Adrenal gland (tissue), 12 donors: Measurements from ENCODE around the gene DKC1. TPM values are rescaled to one million over a fixed set of nuclear protein-coding genes. Genes with fewer than 3 reads are reported as not detected.

ENCODE experiments used
- DNase-seq, 7 donors: peaks; one replicate each; pipeline ENCODE4 v3.0.0-alpha.2; 2019 to 2020
- H3K27ac ChIP-seq, 5 donors: fragments of 200-600 bp; sonication (generic) in 4 of 5; 1 replicate in 3 of 5; 2 replicates in 2 of 5; pipeline versions ENCODE4 v1.5.1 to v1.8.0; 2016 to 2020; ENCODE audit warnings: mild to moderate bottlenecking in 1 of 5
- H3K27me3 ChIP-seq: fragments of 200-600 bp; 2 replicates; pipeline ENCODE4 v1.8.0; 2021
- H3K36me3 ChIP-seq, 2 donors: fragments of 200-600 bp; replicated peaks in 1 of 2; 1 replicate in 1 of 2; 2 replicates in 1 of 2; pipeline versions ENCODE4 v1.5.1 to v1.8.0; 2018 to 2022
- H3K4me1 ChIP-seq, 2 donors: fragments of 200-600 bp; replicated peaks in 1 of 2; 1 replicate in 1 of 2; 2 replicates in 1 of 2; pipeline versions ENCODE4 v1.5.1 to v1.8.0; 2018 to 2021
- H3K4me3 ChIP-seq, 4 donors: fragments of 200-600 bp; sonication (generic) in 3 of 4; one replicate each; pipeline ENCODE4 v1.5.1; 2016 to 2018
- H3K9me3 ChIP-seq, 3 donors: fragments of 200-600 bp; sonication (generic) in 1 of 3; replicated peaks in 1 of 3; 1 replicate in 2 of 3; 2 replicates in 1 of 3; pipeline versions ENCODE4 v1.5.1 to v1.8.0; 2016 to 2021
- POLR2A ChIP-seq, 2 donors: fragments of 450-650 bp; IDR thresholded peaks; one replicate each; pipeline ENCODE4 v1.6.1; 2017; ENCODE audit warnings: antibody characterized with exemption in 2 of 2, mild to moderate bottlenecking in 2 of 2, moderate library complexity in 1 of 2
- WGBS, 4 donors: extraction: QIAGEN DNeasy Blood & Tissue Kit in 2 of 4; methylation state at CpG; one replicate each; pipeline versions ENCODE4 v1.1.5 to v1.1.7; 2013 to 2017; 5-methylcytosine and 5-hydroxymethylcytosine counted together
- intact Hi-C, 2 donors: fragments of 100-400 bp; cut with DNase I; formaldehyde crosslinking; loops; one replicate each; pipeline versions ENCODE4 v1.14.1 to v1.15.0; 2022 to 2023
- polyA plus RNA-seq, 3 donors: library from polyadenylated mRNA; stranded (reverse); fragments of 200-250 nt in 2 of 3; fragments of 350-450 nt in 1 of 3; fragmentation: Illumina TruSeq in 1 of 3; extraction: RNeasy Lipid Tissue Mini Kit (QIAGEN cat#74804) in 1 of 3; gene quantifications; one replicate each; pipeline ENCODE4 v1.2.3, GENCODE V29; 2013 to 2014
- total RNA-seq, 9 donors: library from RNA; depleted of rRNA in 4 of 9; stranded (reverse); fragments of >200 nt in 4 of 9; fragments of 120-200 nt in 1 of 9; fragmentation: NEBNext Ultra II Directional in 1 of 9; extraction: Animal tissue kit (Norgen Biotek cat#: 25700) in 1 of 9; gene quantifications; one replicate each; pipeline versions ENCODE4 v1.1.0 to v1.2.4, GENCODE V29; 2013 to 2023
- TF ChIP-seq, protein P1 (sequence below), 6 experiments: fragments of 450-650 bp in 4 of 6; fragments of 200-600 bp in 2 of 6; sonication (generic) in 1 of 6; IDR thresholded peaks; 1 replicate in 5 of 6; 2 replicates in 1 of 6; pipeline versions ENCODE4 v1.5.1 to v1.8.0; 2016 to 2021; ENCODE audit warnings: antibody characterized with exemption in 6 of 6, mild to moderate bottlenecking in 2 of 6, moderate library complexity in 1 of 6
- donor health status: healthy with polysubstance abuse.
- donor health status: Bipolar disorder and iron deficiency.
- donor health status: DM: yes; HTN: yes; CAD: no.
- donor health status: DM: no; HTN: no; CAD: no.
- donor health status: DM: no; HTN: no; CAD: no.
- donor health status: DM: yes; HTN: yes; CAD: no.

The DKC1 gene
- total and polyA plus RNA-seq, 12 donors, result 20.2 to 111 (median 31.5) TPM

DNA sequence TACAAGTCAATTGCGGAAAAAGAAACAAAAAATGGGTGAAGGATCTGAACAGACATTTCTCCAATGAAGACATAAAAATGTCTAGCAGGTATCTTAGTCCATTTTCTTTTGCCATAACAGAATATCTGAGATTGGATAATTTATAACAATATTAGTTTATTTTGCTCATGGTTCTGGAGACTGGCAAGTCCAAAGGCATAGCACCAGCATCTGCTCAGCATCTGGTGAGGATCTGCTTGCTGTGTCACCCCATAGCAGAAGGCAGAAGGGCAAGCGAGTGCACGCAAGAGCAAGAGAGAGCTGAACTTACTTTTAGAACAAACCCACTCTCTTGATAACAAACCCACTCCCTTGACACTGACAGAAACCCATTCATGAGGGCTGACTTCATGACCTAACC is 41.5 kb upstream of the DKC1 start:
- Histone ChIP-seq H3K36me3 (no peaks in the 10 kb centered on the region), H3K4me3 (no peak overlapping the region), H3K27ac (no peak overlapping the region), H3K4me1 (peaks cover 0 to 10% of the 10 kb centered on the region in 2 donors), H3K27me3 (no peaks in the 10 kb centered on the region), H3K9me3 (no peaks in the 10 kb centered on the region)
- intact Hi-C loops, result no loop called here
- 87 to 96% (median 93%) methylated on average over 3 of the region's 3 CpGs for WGBS, 4 donors
- no peak for DNase-seq
- TF ChIP-seq, protein P1, sequence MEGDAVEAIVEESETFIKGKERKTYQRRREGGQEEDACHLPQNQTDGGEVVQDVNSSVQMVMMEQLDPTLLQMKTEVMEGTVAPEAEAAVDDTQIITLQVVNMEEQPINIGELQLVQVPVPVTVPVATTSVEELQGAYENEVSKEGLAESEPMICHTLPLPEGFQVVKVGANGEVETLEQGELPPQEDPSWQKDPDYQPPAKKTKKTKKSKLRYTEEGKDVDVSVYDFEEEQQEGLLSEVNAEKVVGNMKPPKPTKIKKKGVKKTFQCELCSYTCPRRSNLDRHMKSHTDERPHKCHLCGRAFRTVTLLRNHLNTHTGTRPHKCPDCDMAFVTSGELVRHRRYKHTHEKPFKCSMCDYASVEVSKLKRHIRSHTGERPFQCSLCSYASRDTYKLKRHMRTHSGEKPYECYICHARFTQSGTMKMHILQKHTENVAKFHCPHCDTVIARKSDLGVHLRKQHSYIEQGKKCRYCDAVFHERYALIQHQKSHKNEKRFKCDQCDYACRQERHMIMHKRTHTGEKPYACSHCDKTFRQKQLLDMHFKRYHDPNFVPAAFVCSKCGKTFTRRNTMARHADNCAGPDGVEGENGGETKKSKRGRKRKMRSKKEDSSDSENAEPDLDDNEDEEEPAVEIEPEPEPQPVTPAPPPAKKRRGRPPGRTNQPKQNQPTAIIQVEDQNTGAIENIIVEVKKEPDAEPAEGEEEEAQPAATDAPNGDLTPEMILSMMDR (IDR thresholded peaks at IDR 0.05), result no peak
- no peak for TF ChIP-seq POLR2A (IDR thresholded peaks at IDR 0.05)

DNA sequence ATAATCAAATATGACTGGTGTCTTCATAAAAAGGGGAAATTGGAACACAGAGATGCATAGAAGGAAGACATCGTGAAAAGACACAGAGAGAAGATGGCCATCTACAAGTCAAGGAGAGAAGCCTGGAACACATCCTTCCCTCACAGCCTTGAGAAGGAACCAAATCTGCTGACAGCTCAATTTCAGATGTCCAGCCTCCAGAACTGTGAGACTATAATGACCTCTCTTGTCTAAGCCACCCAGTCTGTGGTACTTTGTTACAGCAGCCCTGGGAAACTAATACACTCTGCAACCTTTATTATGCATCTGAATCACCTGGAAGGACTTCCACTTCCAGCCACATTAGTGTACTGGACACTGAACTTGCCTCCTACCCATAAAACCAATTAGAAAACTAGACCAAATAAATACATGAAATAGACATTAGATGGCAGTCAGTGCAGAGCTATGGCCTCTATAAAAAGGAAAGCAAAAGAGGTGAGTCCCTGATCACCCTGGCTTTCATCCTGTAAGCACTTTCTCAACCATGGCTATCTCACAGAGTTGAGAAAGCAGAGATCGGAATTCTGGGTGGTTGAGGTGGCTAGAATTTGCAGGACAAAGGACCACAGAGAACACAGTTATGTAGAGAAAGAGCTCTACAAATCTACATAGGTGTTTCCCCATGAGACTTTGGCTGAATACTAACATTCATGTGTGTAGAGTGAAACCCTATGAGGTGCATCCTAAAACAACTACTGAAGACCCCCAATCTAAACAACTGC is 37.5 kb upstream of the DKC1 start:
- H3K9me3 ChIP-seq, result no peaks in the 10 kb centered on the region
- 71 to 96% (median 77%) methylated on average over 2 of the region's 2 CpGs for WGBS, 4 donors
- no peak for DNase-seq
- no peak for TF ChIP-seq POLR2A (IDR thresholded peaks at IDR 0.05)
- TF ChIP-seq, protein P1 (IDR thresholded peaks at IDR 0.05), result peak in 1 of 6 experiments; percentile 15
- H3K4me3 ChIP-seq, result no peak overlapping the region
- peak overlapping the region in 1 of 5 donors; percentile 14 for H3K27ac ChIP-seq
- H3K36me3 ChIP-seq, result no peaks in the 10 kb centered on the region
- intact Hi-C loops, result no loop called here
- H3K27me3 ChIP-seq, result no peaks in the 10 kb centered on the region
- peaks cover 6 to 19% of the 10 kb centered on the region in 2 donors for H3K4me1 ChIP-seq

DNA sequence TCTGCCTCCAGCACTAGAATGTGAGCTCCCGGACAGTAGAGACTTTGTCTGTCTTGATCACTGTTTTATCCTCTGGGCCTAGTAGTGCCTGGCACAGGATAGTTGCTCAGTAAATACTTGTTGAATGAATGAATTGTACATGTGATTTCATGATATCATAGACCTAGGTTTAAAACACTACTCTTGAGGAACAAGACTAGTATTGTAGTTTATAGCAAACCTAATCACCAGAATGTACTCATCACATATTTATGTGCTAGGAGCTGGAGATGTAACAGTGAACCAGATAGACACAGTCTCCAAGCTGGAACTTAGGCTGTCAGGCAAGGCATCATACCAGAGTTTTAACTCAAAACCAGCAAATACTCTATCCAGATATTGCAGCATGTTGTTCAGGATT is 35.2 kb upstream of the DKC1 start:
- Histone ChIP-seq H3K27me3 (no peaks in the 10 kb centered on the region), H3K9me3 (no peaks in the 10 kb centered on the region), H3K4me1 (peaks cover 13 to 39% of the 10 kb centered on the region in 2 donors), H3K36me3 (no peaks in the 10 kb centered on the region), H3K4me3 (no peak overlapping the region), H3K27ac (peak overlapping the region in 2 of 5 donors; percentile 17 to 69)
- DNase-seq, result no peak
- 80 to 87% (median 85%) methylated on average over 1 of the region's 1 CpG for WGBS, 4 donors
- TF ChIP-seq, protein P1 (IDR thresholded peaks at IDR 0.05), result no peak
- TF ChIP-seq POLR2A (IDR thresholded peaks at IDR 0.05), result no peak
- intact Hi-C loops, result no loop called here

DNA sequence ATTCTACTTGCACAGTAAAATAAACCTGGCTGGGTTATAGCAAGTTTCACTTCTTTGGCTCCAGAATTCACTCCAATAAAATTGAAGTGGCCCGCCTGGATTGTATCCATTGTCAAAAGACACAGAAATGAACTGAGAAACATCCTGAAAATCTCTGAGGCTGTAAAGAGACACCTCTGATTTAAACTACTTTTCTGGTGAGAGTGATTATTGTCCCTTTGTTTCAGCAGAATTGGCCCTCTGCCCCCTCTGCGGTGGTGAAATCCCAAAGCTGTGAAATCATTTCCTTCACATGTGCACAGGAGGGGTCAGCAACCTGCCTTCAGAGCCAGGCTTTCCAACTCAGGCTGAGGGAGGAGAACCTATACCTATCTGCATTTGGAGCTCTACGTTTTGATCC is 34.8 kb upstream of the DKC1 start:
- no peaks in the 10 kb centered on the region for H3K36me3 ChIP-seq
- TF ChIP-seq, protein P1 (IDR thresholded peaks at IDR 0.05), result no peak
- TF ChIP-seq POLR2A (IDR thresholded peaks at IDR 0.05), result no peak
- no peaks in the 10 kb centered on the region for H3K27me3 ChIP-seq
- H3K27ac ChIP-seq, result peak overlapping the region in 3 of 5 donors; percentile 17 to 69 (median 31)
- no peak overlapping the region for H3K4me3 ChIP-seq
- peaks cover 13 to 41% of the 10 kb centered on the region in 2 donors for H3K4me1 ChIP-seq
- 49 to 70% (median 65%) methylated on average over 2 to 3 of the region's 3 CpGs for WGBS, 4 donors
- intact Hi-C loops, result no loop called here
- no peaks in the 10 kb centered on the region for H3K9me3 ChIP-seq
- DNase-seq, result peak in 5 of 7 donors; percentile 41 to 73 (median 53)
